ENCODE measurements around the gene BCAM. TPM values are rescaled to one million over a fixed set of nuclear protein-coding genes. Genes with fewer than 3 reads are reported as not detected.
A peak's percentile ranks its signal among the peaks of the same experiment; 100 is the strongest.
"Not testable (repeated sequence)": the region's sequence is repeated elsewhere in the genome, so short reads cannot be mapped to it uniquely, and the experiment has no call there.

The BCAM gene
- total and polyA plus RNA-seq, 2 donors (not counting 1 experiment from before 2014, with no cell fraction given), result 12.2 to 20.3 TPM

DNA sequence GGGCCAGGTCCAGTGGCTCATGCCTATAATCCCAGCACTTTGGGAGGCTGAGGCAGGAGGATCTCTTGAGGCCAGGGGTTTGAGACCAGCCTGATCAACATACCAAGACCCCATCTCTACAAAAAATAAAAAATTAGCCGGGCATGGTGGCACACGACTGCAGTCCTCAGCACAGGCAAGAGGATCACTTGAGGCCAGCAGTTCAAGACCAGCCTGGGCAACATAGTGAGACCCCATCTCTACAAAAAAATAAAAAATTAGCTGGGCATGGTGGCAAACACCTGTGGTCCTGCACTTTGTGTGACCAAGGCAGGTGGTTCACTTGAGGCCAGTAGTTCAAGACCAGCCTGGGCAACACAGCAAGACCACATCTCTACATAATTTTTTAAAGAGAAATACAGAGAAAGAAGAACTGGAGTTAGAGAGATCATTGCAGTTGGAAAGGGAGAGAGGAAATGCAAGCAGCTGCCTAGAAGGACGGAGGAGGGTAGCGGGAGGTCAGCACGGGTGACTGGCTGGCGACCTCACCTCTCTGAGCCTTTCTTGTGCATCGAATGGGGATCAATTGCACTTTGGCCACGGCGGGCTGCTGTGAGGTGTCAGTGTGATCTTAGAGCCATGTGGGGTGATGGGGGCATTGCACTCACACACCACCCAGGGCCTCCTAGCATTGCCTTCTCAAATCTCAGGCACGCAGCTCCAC lies 13.9 kb downstream of the BCAM start:
- no peaks in the 10 kb centered on the region for H3K4me1 ChIP-seq (ENCODE audit: control insufficient read depth, extremely low read depth, insufficient read depth, low read length)
- H3K4me2 ChIP-seq (ENCODE audit: extremely low read depth, insufficient read depth, low read length), result no peak overlapping the region
- no peaks in the 10 kb centered on the region for H4K20me1 ChIP-seq (ENCODE audit: control insufficient read depth, extremely low read depth, insufficient read depth, low read length)
- no peak overlapping the region for H3K27ac ChIP-seq (ENCODE audit: insufficient read depth, low read length)
- no peaks in the 10 kb centered on the region for H3K79me2 ChIP-seq (ENCODE audit: control insufficient read depth, insufficient read depth, low read length)
- H3K27me3 ChIP-seq (ENCODE audit: control insufficient read depth, insufficient read depth, low read length), result peaks cover 10% of the 10 kb centered on the region
- no peak overlapping the region for H3K9ac ChIP-seq (ENCODE audit: insufficient read depth, low read length)
- no peak for DNase-seq (ENCODE audit: low read depth in 2 of 2)
- no peaks in the 10 kb centered on the region for H3K36me3 ChIP-seq (ENCODE audit: control insufficient read depth, insufficient read depth, low read length)
- no peak overlapping the region for H2AFZ ChIP-seq (ENCODE audit: low read length)
- no peaks in the 10 kb centered on the region for H3K9me3 ChIP-seq (ENCODE audit: control insufficient read depth, insufficient read depth, low read depth, low read length)
- TF ChIP-seq, protein P1, sequence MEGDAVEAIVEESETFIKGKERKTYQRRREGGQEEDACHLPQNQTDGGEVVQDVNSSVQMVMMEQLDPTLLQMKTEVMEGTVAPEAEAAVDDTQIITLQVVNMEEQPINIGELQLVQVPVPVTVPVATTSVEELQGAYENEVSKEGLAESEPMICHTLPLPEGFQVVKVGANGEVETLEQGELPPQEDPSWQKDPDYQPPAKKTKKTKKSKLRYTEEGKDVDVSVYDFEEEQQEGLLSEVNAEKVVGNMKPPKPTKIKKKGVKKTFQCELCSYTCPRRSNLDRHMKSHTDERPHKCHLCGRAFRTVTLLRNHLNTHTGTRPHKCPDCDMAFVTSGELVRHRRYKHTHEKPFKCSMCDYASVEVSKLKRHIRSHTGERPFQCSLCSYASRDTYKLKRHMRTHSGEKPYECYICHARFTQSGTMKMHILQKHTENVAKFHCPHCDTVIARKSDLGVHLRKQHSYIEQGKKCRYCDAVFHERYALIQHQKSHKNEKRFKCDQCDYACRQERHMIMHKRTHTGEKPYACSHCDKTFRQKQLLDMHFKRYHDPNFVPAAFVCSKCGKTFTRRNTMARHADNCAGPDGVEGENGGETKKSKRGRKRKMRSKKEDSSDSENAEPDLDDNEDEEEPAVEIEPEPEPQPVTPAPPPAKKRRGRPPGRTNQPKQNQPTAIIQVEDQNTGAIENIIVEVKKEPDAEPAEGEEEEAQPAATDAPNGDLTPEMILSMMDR (conservative IDR thresholded peaks at IDR 0.05 in 1 of 2, IDR thresholded peaks at IDR 0.05 in 1 of 2; ENCODE audit: low read depth in 1 of 2, low read length in 2 of 2), result no peak
- no peak for TF ChIP-seq EZH2 (IDR thresholded peaks at IDR 0.05; ENCODE audit: low read length, missing control alignments)
- H3K4me3 ChIP-seq (replicated peaks in 1 of 4; ENCODE audit: control extremely low read depth in 1 of 4, insufficient read depth in 1 of 4, low read depth in 3 of 4, low read length in 4 of 4), result no peak overlapping the region

DNA sequence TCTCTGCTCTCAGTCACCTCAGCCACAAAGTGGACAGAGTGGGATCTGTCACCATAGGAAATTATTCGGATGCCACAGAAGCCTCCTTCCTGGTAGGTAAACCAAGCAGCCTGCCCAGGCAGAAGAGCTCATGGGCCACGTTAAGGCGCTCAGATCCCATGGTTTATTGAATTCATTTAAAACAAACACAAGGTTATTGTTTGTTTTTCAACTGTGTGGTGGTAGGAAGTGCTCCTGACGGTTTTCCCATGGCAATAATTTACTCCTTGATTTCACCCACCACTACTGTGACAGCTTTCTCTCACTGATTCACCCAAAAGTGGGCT lies 14.4 kb downstream of the BCAM start:
- Histone ChIP-seq H2AFZ (ENCODE audit: low read length) (no peak overlapping the region), H3K9ac (ENCODE audit: insufficient read depth, low read length) (no peak overlapping the region), H3K27ac (ENCODE audit: insufficient read depth, low read length) (no peak overlapping the region), H3K36me3 (ENCODE audit: control insufficient read depth, insufficient read depth, low read length) (no peaks in the 10 kb centered on the region), H3K27me3 (ENCODE audit: control insufficient read depth, insufficient read depth, low read length) (peaks cover 10% of the 10 kb centered on the region), H3K79me2 (ENCODE audit: control insufficient read depth, insufficient read depth, low read length) (no peaks in the 10 kb centered on the region), H3K4me1 (ENCODE audit: control insufficient read depth, extremely low read depth, insufficient read depth, low read length) (no peaks in the 10 kb centered on the region), H3K9me3 (ENCODE audit: control insufficient read depth, insufficient read depth, low read depth, low read length) (no peaks in the 10 kb centered on the region), H3K4me3 (replicated peaks in 1 of 4; ENCODE audit: control extremely low read depth in 1 of 4, insufficient read depth in 1 of 4, low read depth in 3 of 4, low read length in 4 of 4) (no peak overlapping the region), H3K4me2 (ENCODE audit: extremely low read depth, insufficient read depth, low read length) (no peak overlapping the region), H4K20me1 (ENCODE audit: control insufficient read depth, extremely low read depth, insufficient read depth, low read length) (no peaks in the 10 kb centered on the region)
- TF ChIP-seq EZH2 (IDR thresholded peaks at IDR 0.05; ENCODE audit: low read length, missing control alignments), result no peak
- TF ChIP-seq, protein P1 (conservative IDR thresholded peaks at IDR 0.05 in 1 of 2, IDR thresholded peaks at IDR 0.05 in 1 of 2; ENCODE audit: low read depth in 1 of 2, low read length in 2 of 2), result no peak
- no peak for DNase-seq (ENCODE audit: low read depth in 2 of 2)

DNA sequence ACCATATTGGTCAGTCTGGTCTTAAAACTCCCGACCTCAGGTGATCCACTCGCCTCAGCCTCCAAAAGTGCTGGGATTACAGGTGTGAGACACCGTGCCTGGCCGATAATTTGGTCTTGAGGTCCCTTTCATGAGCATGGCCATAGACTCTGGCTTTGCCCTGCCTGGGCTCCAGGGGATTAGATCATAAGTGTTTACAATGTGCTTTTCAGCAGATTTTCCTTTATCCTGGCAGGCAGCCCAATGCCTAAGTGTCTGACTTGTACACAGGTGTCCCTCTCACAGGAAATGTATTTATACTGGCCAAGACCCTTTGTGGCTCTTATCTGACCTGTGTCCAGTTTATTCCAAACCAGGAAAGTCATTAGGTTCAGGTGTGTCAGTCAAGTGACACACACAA lies 15.9 kb downstream of the BCAM start:
- Histone ChIP-seq H3K4me3 (replicated peaks in 1 of 4; ENCODE audit: control extremely low read depth in 1 of 4, insufficient read depth in 1 of 4, low read depth in 3 of 4, low read length in 4 of 4) (no peak overlapping the region), H3K27ac (ENCODE audit: insufficient read depth, low read length) (no peak overlapping the region), H3K36me3 (ENCODE audit: control insufficient read depth, insufficient read depth, low read length) (no peaks in the 10 kb centered on the region), H3K79me2 (ENCODE audit: control insufficient read depth, insufficient read depth, low read length) (no peaks in the 10 kb centered on the region), H3K27me3 (ENCODE audit: control insufficient read depth, insufficient read depth, low read length) (peaks cover 10% of the 10 kb centered on the region), H3K9ac (ENCODE audit: insufficient read depth, low read length) (no peak overlapping the region), H4K20me1 (ENCODE audit: control insufficient read depth, extremely low read depth, insufficient read depth, low read length) (no peaks in the 10 kb centered on the region), H2AFZ (ENCODE audit: low read length) (no peak overlapping the region), H3K4me1 (ENCODE audit: control insufficient read depth, extremely low read depth, insufficient read depth, low read length) (no peaks in the 10 kb centered on the region), H3K4me2 (ENCODE audit: extremely low read depth, insufficient read depth, low read length) (no peak overlapping the region), H3K9me3 (ENCODE audit: control insufficient read depth, insufficient read depth, low read depth, low read length) (no peaks in the 10 kb centered on the region)
- no peak for DNase-seq (ENCODE audit: low read depth in 2 of 2)
- TF ChIP-seq EZH2 (IDR thresholded peaks at IDR 0.05; ENCODE audit: low read length, missing control alignments), result no peak
- TF ChIP-seq, protein P1 (conservative IDR thresholded peaks at IDR 0.05 in 1 of 2, IDR thresholded peaks at IDR 0.05 in 1 of 2; ENCODE audit: low read depth in 1 of 2, low read length in 2 of 2), result no peak

DNA sequence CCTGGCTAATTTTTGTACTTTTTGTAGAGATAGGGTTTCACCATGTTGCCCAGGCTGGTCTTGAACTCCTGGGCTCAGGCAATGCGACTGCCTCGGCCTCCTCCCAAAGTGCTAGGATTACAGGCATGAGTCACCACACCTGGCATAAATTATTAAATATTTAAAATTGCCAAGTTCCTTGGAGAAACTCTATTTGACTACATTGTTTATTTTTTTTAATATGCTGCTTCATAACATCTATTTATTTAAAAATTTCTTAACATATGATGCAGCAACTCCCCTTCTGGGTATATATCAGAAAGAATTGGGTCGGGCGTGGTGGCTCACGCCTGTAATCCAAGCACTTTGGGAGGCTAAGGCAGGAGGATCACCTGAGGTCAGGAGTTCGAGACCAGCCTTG lies 24.0 kb downstream of the BCAM start:
- not testable (repeated sequence) for H3K36me3 ChIP-seq (ENCODE audit: control insufficient read depth, insufficient read depth, low read length)

DNA sequence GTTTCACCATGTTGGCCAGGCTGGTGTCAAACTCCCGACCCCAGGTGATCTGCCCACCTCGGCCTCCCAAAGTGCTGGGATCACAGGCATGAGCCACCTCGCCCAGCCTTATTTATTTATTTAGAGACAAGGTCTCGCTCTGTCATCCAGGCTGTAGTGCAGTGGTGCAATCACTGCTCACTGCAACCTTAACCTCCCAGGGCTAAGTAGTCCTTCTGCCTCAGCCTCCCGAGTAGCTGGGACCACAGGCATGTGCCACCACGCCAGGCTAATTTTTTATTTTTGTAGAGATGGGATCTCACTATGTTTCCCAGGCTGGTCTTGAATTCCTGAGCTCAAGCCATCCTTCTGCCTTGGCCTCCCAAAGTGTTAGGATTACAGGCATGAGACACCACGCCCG lies 25.5 kb downstream of the BCAM start:
- H3K27ac ChIP-seq (ENCODE audit: insufficient read depth, low read length); H3K79me2 ChIP-seq (ENCODE audit: control insufficient read depth, insufficient read depth, low read length); H3K4me2 ChIP-seq (ENCODE audit: extremely low read depth, insufficient read depth, low read length); H3K9ac ChIP-seq (ENCODE audit: insufficient read depth, low read length); H3K27me3 ChIP-seq (ENCODE audit: control insufficient read depth, insufficient read depth, low read length); H2AFZ ChIP-seq (ENCODE audit: low read length); DNase-seq (ENCODE audit: low read depth in 2 of 2); H4K20me1 ChIP-seq (ENCODE audit: control insufficient read depth, extremely low read depth, insufficient read depth, low read length); H3K4me3 ChIP-seq (replicated peaks in 1 of 4; ENCODE audit: control extremely low read depth in 1 of 4, insufficient read depth in 1 of 4, low read depth in 3 of 4, low read length in 4 of 4); H3K9me3 ChIP-seq (ENCODE audit: control insufficient read depth, insufficient read depth, low read depth, low read length); H3K36me3 ChIP-seq (ENCODE audit: control insufficient read depth, insufficient read depth, low read length); H3K4me1 ChIP-seq (ENCODE audit: control insufficient read depth, extremely low read depth, insufficient read depth, low read length): not testable (repeated sequence)

More for the DNA sequence above, 24.0 kb downstream of the BCAM start:
- H3K27me3 ChIP-seq (ENCODE audit: control insufficient read depth, insufficient read depth, low read length); H3K4me1 ChIP-seq (ENCODE audit: control insufficient read depth, extremely low read depth, insufficient read depth, low read length); H2AFZ ChIP-seq (ENCODE audit: low read length); H3K9me3 ChIP-seq (ENCODE audit: control insufficient read depth, insufficient read depth, low read depth, low read length); H3K79me2 ChIP-seq (ENCODE audit: control insufficient read depth, insufficient read depth, low read length); H3K27ac ChIP-seq (ENCODE audit: insufficient read depth, low read length); H3K4me2 ChIP-seq (ENCODE audit: extremely low read depth, insufficient read depth, low read length); H3K9ac ChIP-seq (ENCODE audit: insufficient read depth, low read length); H3K4me3 ChIP-seq (replicated peaks in 1 of 4; ENCODE audit: control extremely low read depth in 1 of 4, insufficient read depth in 1 of 4, low read depth in 3 of 4, low read length in 4 of 4); H4K20me1 ChIP-seq (ENCODE audit: control insufficient read depth, extremely low read depth, insufficient read depth, low read length): not testable (repeated sequence)
- peak in 1 of 2 donors; percentile 49 for DNase-seq (ENCODE audit: low read depth in 2 of 2)
